Activated B cell treated with CpG ODN at 0.5 μM for 24 hours (primary cell): Measurements from ENCODE around the gene SNAP25. TPM values are rescaled to one million over a fixed set of nuclear protein-coding genes. Genes with fewer than 3 reads are reported as not detected.

Experiments
- ATAC-seq: fragments of 200-7000 bp; cut with Tn5 transposase; one replicate; pipeline ENCODE4 v1.10.0; 2021; ENCODE audit warnings: low read depth, mild to moderate bottlenecking, moderate library complexity
- CTCF ChIA-PET: fragments of 350-600 bp; sonication (Branson Sonifier 250); formaldehyde crosslinking; loops from one replicate; lab custom pipeline; 2021; ENCODE audit warnings: antibody characterized with exemption; lab: Charles Lee
- POLR2A ChIA-PET: fragments of 350-600 bp; sonication (Branson Sonifier 250); formaldehyde crosslinking; loops from one replicate; lab custom pipeline; 2021; ENCODE audit warnings: antibody characterized with exemption; lab: Charles Lee
- DNase-seq: peaks from one replicate; pipeline ENCODE4 v3.0.0; 2022
- H3K27ac Mint-ChIP-seq: one replicate; pipeline ENCODE4 v1.8.0; 2020; ENCODE audit warnings: mixed read lengths
- H3K27me3 Mint-ChIP-seq: one replicate; pipeline ENCODE4 v1.8.0; 2021; ENCODE audit warnings: mixed read lengths
- H3K36me3 Mint-ChIP-seq: one replicate; pipeline ENCODE4 v1.8.0; 2021; ENCODE audit warnings: low read depth, mixed read lengths
- H3K4me1 Mint-ChIP-seq: one replicate; pipeline ENCODE4 v1.8.0; 2021; ENCODE audit warnings: mixed read lengths
- H3K4me3 Mint-ChIP-seq: one replicate; pipeline ENCODE4 v1.8.0; 2020; ENCODE audit warnings: mild to moderate bottlenecking, mixed read lengths
- H3K9me3 Mint-ChIP-seq: one replicate; pipeline ENCODE4 v1.8.0; 2020; ENCODE audit warnings: mixed read lengths
- intact Hi-C: fragments of 100-400 bp; cut with micrococcal nuclease; formaldehyde crosslinking; loops from one replicate; pipeline ENCODE4 v1.15.1; 2024
- total RNA-seq: library from RNA; stranded (reverse); gene quantifications from 2 replicates; pipeline ENCODE4 v1.2.3, GENCODE V29; 2022
- TF ChIP-seq, protein P1 (sequence below): fragments of 200-600 bp; IDR thresholded peaks from one replicate; pipeline ENCODE4 v1.8.0; 2022; ENCODE audit warnings: antibody characterized with exemption, mild to moderate bottlenecking

Gene SNAP25
- total RNA-seq, 1 donor from 2014 or later = not detected

DNA sequence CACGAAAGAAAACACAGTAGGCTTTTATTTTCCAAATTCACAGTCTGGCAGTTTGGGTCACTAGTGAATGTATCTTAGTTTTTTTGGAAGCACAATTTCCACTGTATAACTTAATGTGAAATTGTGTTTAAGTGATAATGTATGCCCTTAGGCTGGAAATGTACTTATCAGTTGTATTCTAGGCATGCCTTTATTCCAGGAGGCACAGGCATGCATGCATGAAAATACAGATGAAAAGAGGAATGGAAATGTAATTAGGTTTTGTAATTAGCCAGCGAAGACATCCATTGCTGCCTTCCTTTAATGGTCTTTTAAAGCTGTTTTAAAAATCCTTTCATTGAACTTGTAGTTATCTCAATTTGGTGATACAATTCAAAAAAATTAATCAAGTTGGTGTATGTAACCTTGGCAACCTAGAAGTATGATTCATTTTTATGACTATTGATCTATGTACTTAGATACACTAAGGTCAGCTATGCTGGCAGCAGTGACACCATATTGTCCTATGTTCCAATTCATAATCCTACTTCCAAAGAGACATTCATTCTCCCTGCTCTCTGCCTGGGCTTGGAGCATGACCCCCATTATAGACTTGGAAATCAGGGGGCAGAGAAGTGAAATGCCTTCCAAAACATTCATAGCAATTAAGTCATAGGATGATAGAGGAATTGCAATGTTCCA, 73.1 kb downstream of the SNAP25 start:
- Mint-ChIP-seq H3K27ac (no peak overlapping the region), H3K4me3 (no peak overlapping the region), H3K4me1 (no peaks in the 10 kb centered on the region), H3K9me3 (no peaks in the 10 kb centered on the region), H3K36me3 (no peaks in the 10 kb centered on the region), H3K27me3 (peaks cover 4% of the 10 kb centered on the region)
- ChIA-PET CTCF (no interaction called here), POLR2A (no interaction called here)
- intact Hi-C loops = no loop called here
- ATAC-seq (no peak), DNase-seq (no peak)
- TF ChIP-seq, protein P1, sequence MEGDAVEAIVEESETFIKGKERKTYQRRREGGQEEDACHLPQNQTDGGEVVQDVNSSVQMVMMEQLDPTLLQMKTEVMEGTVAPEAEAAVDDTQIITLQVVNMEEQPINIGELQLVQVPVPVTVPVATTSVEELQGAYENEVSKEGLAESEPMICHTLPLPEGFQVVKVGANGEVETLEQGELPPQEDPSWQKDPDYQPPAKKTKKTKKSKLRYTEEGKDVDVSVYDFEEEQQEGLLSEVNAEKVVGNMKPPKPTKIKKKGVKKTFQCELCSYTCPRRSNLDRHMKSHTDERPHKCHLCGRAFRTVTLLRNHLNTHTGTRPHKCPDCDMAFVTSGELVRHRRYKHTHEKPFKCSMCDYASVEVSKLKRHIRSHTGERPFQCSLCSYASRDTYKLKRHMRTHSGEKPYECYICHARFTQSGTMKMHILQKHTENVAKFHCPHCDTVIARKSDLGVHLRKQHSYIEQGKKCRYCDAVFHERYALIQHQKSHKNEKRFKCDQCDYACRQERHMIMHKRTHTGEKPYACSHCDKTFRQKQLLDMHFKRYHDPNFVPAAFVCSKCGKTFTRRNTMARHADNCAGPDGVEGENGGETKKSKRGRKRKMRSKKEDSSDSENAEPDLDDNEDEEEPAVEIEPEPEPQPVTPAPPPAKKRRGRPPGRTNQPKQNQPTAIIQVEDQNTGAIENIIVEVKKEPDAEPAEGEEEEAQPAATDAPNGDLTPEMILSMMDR = no peak

- Mint-ChIP-seq H3K4me3 (no peak overlapping the region), H3K27me3 (no peaks in the 10 kb centered on the region), H3K36me3 (no peaks in the 10 kb centered on the region), H3K4me1 (no peaks in the 10 kb centered on the region), H3K9me3 (no peaks in the 10 kb centered on the region), H3K27ac (no peak overlapping the region)
- ChIA-PET CTCF (no interaction called here), POLR2A (no interaction called here)
- no peak for ATAC-seq
- TF ChIP-seq, protein P1 = no peak
- DNase-seq = no peak
- intact Hi-C loops = no loop called here
These were observed 78.6 kb downstream of the SNAP25 start for GRCh38 chr20:10297223-10297622.

GRCh38 chr20:10297684-10298240, 79.1 kb downstream of the SNAP25 start:
- TF ChIP-seq, protein P1 = no peak
- CTCF ChIA-PET = no interaction called here
- H3K27ac Mint-ChIP-seq = no peak overlapping the region
- no peak overlapping the region for H3K4me3 Mint-ChIP-seq
- ATAC-seq (no peak), DNase-seq (no peak)
- no peaks in the 10 kb centered on the region for H3K9me3 Mint-ChIP-seq
- intact Hi-C loops = no loop called here
- POLR2A ChIA-PET = no interaction called here
- no peaks in the 10 kb centered on the region for H3K4me1 Mint-ChIP-seq
- H3K36me3 Mint-ChIP-seq = no peaks in the 10 kb centered on the region
- no peaks in the 10 kb centered on the region for H3K27me3 Mint-ChIP-seq

DNA sequence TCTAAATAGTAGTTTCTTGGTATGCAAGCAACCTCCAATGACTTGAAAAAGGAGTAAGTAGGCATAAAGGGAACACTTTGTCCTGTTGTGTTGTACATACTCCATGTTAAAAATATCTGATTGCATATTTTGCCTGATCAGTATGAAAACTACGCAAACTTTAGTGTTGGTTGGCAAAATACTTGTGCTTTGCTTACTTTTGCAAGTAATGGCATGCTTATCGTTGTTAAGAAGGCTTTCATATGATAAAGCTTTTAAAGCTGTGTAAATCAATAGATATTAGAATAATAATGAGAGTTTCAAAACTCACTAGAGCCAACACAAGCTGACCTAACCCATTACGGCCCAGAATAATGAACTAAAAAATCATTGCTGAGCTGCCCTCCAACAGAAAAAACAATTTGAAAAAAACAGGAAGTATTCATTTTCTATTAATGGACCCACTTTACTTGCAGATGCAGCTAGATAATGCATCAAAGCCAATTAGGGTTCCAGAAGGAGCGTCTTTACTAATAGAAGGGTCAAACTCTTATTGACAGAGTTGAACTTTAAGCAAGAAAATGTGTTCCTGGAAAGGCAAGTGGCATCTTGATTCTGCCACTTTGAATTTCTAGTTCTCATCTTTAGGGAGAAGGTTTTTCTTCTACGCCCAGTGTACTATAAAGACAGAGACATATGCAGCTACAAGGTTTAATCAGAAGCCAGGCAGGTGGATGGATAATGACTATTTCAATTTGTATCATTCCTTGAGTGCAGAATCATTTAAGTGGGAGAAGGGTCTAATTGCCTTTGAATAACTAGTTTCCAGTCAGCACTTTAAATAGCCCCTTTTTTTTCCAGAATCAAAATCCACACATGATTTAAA, 82.2 kb downstream of the SNAP25 start:
- TF ChIP-seq, protein P1 = no peak
- no peak for DNase-seq
- H3K4me3 Mint-ChIP-seq = no peak overlapping the region
- H3K4me1 Mint-ChIP-seq = no peaks in the 10 kb centered on the region
- ChIA-PET POLR2A (no interaction called here), CTCF (no interaction called here)
- H3K9me3 Mint-ChIP-seq = no peaks in the 10 kb centered on the region
- H3K27me3 Mint-ChIP-seq = no peaks in the 10 kb centered on the region
- intact Hi-C loops = no loop called here
- no peak overlapping the region for H3K27ac Mint-ChIP-seq
- ATAC-seq = no peak
- H3K36me3 Mint-ChIP-seq = no peaks in the 10 kb centered on the region

GRCh38 chr20:10303852-10304251, 85.2 kb downstream of the SNAP25 start:
- TF ChIP-seq, protein P1 = no peak
- ATAC-seq (no peak), DNase-seq (no peak)
- H3K9me3 Mint-ChIP-seq = no peaks in the 10 kb centered on the region
- H3K27me3 Mint-ChIP-seq = peaks cover 4% of the 10 kb centered on the region
- H3K4me3 Mint-ChIP-seq = no peak overlapping the region
- ChIA-PET POLR2A (no interaction called here), CTCF (no interaction called here)
- no peaks in the 10 kb centered on the region for H3K36me3 Mint-ChIP-seq
- intact Hi-C loops = no loop called here
- H3K27ac Mint-ChIP-seq = no peak overlapping the region
- no peaks in the 10 kb centered on the region for H3K4me1 Mint-ChIP-seq
